ENCODE results near the gene SLC2A13.

DNA sequence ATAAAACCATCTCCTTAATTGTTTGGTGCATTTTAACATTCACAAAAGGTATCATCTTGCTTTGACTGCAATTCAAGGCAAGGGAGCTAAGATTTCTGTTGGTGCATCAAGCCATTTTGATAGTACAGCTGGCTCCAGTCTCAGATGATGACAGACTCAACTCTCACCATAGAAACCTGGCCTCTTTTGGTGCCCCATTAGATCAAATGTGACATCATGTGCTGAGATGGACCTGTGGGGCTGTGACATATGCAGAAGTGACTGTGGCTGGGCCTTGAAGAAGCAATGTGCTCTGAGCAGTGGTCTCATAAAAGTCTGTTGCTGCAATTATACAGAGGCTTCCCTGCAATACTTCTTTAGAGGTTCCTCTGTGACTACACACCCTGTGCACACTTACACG lies 88.4 kb downstream of the SLC2A13 start:
- TF ChIP-seq, protein P1, sequence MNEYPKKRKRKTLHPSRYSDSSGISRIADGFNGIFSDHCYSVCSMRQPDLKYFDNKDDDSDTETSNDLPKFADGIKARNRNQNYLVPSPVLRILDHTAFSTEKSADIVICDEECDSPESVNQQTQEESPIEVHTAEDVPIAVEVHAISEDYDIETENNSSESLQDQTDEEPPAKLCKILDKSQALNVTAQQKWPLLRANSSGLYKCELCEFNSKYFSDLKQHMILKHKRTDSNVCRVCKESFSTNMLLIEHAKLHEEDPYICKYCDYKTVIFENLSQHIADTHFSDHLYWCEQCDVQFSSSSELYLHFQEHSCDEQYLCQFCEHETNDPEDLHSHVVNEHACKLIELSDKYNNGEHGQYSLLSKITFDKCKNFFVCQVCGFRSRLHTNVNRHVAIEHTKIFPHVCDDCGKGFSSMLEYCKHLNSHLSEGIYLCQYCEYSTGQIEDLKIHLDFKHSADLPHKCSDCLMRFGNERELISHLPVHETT (tag by site-specific recombination; IDR thresholded peaks at IDR 0.05): no peak
- TF ChIP-seq, protein P2, sequence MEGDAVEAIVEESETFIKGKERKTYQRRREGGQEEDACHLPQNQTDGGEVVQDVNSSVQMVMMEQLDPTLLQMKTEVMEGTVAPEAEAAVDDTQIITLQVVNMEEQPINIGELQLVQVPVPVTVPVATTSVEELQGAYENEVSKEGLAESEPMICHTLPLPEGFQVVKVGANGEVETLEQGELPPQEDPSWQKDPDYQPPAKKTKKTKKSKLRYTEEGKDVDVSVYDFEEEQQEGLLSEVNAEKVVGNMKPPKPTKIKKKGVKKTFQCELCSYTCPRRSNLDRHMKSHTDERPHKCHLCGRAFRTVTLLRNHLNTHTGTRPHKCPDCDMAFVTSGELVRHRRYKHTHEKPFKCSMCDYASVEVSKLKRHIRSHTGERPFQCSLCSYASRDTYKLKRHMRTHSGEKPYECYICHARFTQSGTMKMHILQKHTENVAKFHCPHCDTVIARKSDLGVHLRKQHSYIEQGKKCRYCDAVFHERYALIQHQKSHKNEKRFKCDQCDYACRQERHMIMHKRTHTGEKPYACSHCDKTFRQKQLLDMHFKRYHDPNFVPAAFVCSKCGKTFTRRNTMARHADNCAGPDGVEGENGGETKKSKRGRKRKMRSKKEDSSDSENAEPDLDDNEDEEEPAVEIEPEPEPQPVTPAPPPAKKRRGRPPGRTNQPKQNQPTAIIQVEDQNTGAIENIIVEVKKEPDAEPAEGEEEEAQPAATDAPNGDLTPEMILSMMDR (tag by site-specific recombination; IDR thresholded peaks at IDR 0.05): no peak
- TF ChIP-seq, protein P3, sequence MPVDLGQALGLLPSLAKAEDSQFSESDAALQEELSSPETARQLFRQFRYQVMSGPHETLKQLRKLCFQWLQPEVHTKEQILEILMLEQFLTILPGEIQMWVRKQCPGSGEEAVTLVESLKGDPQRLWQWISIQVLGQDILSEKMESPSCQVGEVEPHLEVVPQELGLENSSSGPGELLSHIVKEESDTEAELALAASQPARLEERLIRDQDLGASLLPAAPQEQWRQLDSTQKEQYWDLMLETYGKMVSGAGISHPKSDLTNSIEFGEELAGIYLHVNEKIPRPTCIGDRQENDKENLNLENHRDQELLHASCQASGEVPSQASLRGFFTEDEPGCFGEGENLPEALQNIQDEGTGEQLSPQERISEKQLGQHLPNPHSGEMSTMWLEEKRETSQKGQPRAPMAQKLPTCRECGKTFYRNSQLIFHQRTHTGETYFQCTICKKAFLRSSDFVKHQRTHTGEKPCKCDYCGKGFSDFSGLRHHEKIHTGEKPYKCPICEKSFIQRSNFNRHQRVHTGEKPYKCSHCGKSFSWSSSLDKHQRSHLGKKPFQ (tag by site-specific recombination; IDR thresholded peaks at IDR 0.05): no peak
- TF ChIP-seq, protein P4, sequence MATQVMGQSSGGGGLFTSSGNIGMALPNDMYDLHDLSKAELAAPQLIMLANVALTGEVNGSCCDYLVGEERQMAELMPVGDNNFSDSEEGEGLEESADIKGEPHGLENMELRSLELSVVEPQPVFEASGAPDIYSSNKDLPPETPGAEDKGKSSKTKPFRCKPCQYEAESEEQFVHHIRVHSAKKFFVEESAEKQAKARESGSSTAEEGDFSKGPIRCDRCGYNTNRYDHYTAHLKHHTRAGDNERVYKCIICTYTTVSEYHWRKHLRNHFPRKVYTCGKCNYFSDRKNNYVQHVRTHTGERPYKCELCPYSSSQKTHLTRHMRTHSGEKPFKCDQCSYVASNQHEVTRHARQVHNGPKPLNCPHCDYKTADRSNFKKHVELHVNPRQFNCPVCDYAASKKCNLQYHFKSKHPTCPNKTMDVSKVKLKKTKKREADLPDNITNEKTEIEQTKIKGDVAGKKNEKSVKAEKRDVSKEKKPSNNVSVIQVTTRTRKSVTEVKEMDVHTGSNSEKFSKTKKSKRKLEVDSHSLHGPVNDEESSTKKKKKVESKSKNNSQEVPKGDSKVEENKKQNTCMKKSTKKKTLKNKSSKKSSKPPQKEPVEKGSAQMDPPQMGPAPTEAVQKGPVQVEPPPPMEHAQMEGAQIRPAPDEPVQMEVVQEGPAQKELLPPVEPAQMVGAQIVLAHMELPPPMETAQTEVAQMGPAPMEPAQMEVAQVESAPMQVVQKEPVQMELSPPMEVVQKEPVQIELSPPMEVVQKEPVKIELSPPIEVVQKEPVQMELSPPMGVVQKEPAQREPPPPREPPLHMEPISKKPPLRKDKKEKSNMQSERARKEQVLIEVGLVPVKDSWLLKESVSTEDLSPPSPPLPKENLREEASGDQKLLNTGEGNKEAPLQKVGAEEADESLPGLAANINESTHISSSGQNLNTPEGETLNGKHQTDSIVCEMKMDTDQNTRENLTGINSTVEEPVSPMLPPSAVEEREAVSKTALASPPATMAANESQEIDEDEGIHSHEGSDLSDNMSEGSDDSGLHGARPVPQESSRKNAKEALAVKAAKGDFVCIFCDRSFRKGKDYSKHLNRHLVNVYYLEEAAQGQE (tag by site-specific recombination; IDR thresholded peaks at IDR 0.05): no peak
- TF ChIP-seq YY1 (tag by site-specific recombination; IDR thresholded peaks at IDR 0.05) (no peak), SETDB1 (IDR thresholded peaks at IDR 0.05; ENCODE audit: insufficient read length, low read length) (no peak), SALL2 (tag by site-specific recombination; IDR thresholded peaks at IDR 0.05; ENCODE audit: borderline replicate concordance) (no peak), ZNF184 (tag by site-specific recombination; IDR thresholded peaks at IDR 0.05) (no peak), ZBTB17 (tag by site-specific recombination; IDR thresholded peaks at IDR 0.05) (no peak), ZNF391 (tag by site-specific recombination; IDR thresholded peaks at IDR 0.05; ENCODE audit: borderline replicate concordance, low read depth) (no peak), ZFP3 (tag by site-specific recombination; IDR thresholded peaks at IDR 0.05; ENCODE audit: low read depth) (no peak), EGR2 (tag by site-specific recombination; IDR thresholded peaks at IDR 0.05; ENCODE audit: low read depth) (no peak)
- TF ChIP-seq, protein P5, sequence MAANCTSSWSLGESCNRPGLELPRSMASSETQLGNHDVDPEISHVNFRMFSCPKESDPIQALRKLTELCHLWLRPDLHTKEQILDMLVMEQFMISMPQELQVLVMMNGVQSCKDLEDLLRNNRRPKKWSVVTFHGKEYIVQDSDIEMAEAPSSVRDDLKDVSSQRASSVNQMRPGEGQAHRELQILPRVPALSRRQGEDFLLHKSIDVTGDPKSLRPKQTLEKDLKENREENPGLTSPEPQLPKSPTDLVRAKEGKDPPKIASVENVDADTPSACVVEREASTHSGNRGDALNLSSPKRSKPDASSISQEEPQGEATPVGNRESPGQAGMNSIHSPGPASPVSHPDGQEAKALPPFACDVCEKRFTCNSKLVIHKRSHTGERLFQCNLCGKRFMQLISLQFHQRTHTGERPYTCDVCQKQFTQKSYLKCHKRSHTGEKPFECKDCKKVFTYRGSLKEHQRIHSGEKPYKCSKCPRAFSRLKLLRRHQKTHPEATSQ (tag by site-specific recombination; IDR thresholded peaks at IDR 0.05): no peak

Measured in HEK293 (cell line).